GM18498 (cell line): ENCODE results near the gene OR52A1.

Experiments
- ATAC-seq: cut with Tn5 transposase; IDR thresholded peaks from one replicate; pipeline ENCODE4 v1.9.1; 2021; ENCODE audit warnings: mild to moderate bottlenecking, moderate library complexity; ENCODE audit not compliant: unreplicated experiment

Gene OR52A1

DNA sequence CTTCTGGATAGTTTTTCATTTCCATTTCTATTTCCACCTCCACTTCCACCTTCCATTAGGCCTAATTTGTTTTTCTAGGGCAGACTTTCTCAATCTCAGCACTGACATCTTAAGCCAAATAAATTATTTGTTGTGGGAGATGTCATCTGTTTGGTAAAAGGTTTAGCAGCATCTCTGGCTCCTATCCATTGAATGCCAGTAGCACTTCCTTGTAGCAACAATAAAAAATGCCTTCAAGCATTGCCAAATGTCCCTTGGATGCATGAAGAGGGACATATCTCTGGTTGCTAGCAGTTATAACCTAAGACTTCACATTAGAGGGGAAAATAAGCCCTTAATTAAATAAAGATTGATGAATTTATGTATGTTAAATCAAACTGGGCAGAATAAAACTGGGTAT lies 18.3 kb downstream of the OR52A1 start:
- no peak for ATAC-seq

GRCh38 chr11:5131584-5132335 lies 22.8 kb downstream of the OR52A1 start:
- ATAC-seq = no peak

DNA sequence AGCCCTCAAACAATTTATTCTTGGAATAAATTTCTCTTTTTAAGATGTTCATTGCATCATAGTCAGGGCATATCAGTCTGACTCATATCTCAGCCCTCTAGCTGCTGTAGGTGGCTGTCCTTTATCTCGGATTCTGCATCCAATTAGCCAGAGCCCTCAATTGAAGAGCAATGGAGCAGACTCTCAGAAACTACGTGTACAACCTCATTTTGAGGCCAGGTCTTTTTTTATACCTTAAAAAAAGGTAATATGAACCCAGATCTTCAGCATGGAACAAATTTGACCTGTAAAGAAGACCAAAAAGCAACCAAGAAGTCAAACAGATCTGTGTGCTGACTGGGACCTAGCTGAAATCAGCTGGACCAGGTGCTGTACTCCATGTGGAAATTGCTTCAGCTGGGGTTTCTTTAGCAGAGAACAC lies 25.1 kb downstream of the OR52A1 start:
- no peak for ATAC-seq

DNA sequence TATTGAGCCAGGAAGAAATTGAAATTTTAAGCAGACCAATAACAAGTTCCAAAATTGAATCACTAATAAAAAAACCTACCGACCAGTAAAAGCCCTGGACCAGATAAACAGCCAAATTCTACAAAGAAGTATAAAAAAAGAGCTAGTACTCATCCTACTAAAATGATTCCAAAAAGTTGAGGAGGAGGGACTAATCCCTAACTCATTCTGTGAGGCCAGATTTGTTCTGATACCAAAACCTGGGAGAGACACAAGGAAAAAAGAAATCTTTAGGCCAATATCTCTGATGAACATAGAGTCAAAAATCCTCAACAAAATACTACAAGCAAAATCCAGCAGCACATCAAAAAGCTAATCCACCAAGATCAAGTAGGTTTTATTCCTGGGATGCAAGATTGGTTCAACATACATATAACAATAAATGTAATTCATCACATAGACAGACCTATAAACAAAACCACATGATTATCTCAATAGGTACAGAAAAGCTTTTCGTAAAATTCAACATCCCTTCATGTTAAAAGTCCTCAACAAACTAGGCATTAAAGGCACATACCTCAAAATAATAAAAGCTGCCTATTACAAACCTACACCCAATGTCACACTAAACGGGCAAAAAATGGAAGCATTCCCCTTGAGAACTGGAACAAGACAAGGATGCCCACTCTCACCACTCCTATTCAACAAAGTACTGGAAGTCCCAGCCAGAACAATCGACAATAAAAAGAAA lies 29.5 kb downstream of the OR52A1 start:
- ATAC-seq = no peak

DNA sequence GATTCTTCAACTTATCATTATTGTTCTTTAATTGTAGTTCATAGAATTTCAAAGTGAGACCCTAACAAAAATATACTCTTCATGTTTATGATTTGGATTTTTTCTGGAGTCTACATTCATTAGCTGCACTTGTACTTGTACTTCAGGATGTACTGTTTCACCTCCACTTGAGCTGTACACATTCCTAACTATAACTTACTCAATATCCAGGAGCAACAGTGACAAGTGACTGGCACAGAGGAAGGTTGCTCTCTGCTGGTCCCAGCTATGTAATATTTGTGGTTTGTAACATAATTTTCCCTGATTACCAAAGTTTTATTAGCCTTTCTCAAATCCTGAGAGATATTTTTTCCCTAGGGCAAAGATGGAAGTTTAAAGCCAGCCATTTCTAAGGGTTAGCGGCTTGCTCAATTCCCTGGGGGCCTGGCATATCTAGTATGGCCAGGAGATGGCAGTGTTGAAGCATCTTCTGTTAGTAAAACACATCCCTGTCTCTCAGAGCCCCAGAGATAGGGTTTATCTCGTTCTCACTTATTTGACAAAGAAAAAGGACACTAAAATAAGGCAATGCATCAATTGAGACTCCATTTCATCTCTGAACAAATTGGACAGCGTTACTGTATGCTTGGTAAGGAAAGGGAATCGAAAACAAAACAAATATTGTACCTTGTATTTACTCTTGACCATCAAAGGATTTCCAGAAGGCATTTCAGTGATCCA lies 30.6 kb downstream of the OR52A1 start:
- peak; percentile 93 for ATAC-seq

- no peak for ATAC-seq
Observed at GRCh38 chr11:5118893-5119292, 35.7 kb downstream of the OR52A1 start.

DNA sequence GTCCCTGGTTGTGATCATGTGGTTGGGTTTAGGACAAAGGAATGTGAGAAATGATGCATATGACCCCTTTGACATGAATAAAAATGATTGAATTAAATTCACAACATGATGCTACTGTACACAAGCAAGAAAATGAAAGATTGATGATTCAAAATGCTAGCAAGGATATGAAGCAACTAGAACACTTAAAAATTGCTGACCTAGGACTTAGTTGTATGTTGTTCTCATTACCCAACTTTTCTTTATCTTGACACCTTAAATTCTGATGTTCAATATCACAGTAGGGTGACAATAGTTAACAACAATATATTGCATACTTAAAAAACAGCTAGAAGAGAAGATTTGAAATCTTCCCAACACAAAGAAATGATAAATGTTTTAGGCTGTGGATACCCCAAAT lies 37.0 kb downstream of the OR52A1 start:
- no peak for ATAC-seq

- ATAC-seq = no peak
Observed at GRCh38 chr11:5115339-5115738, 39.2 kb downstream of the OR52A1 start.

DNA sequence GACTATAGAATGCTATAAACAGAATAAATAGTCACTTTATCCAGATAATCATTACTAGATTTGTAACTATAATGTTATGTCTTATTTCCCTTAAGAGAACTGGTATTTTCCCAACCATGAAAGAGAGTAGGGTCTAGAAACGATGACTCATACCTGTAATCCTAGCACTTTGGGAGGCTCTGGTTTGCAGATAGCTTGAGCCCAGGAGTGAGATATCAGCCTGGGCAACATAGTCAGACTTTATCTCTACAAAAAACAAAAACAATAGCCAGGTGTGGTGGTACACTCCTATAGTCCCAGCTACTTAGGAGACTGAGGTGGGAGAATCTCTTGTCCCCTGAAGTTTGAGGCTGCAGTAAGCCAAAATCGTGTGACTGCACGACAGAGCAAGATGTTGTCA lies 47.3 kb downstream of the OR52A1 start:
- no peak for ATAC-seq

DNA sequence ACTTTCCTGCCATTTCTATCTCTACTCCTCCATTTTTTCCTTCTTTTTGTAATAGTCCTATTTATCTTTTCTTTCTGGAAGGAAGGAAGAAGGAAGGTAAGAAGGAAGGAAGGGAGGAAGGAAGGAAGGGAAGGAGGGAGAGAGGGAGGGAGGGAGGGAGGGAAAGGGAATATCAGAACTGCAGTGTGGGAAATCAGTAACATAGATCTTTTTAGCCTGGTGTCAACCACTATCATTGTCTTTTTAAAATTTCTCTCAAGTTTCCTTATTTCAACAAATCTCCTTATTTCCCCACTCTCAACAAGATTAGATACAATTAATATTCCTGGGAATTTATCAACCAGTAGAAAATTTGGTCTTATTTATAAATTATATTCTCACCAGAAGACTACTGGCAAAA lies 51.5 kb downstream of the OR52A1 start:
- ATAC-seq = no peak

DNA sequence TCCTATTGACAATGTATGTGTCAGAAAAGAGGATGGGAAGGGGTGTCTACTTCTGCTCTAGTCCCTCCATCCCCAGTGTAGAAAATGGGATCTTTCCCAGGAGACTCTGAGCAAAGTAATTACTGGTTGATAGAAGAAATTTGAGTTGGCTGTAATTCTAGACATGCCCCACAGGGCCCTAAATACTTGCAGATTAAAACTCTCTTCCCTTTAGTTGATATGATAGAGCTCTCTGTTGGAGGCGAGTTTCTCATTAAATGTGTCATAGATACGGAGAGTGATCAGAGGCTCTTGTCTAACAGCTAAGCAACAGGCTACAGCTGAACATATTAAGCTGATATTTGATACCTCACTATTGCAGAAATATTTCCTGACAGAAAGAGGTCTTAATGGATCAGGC lies 52.3 kb downstream of the OR52A1 start:
- no peak for ATAC-seq

GRCh38 chr11:5096011-5096410 lies 58.5 kb downstream of the OR52A1 start:
- no peak for ATAC-seq
